Upper lobe of left lung (tissue), 6 donors: Measurements from ENCODE around the gene RALGAPB. TPM values are rescaled to one million over a fixed set of nuclear protein-coding genes. Genes with fewer than 3 reads are reported as not detected.

Experiments
- ATAC-seq, 2 donors: fragments of 200-7000 bp; cut with Tn5 transposase; one replicate each; pipeline ENCODE4 v1.9.1; 2022; ENCODE audit warnings: mild to moderate bottlenecking in 2 of 2, moderate library complexity in 2 of 2; ENCODE audit not compliant: low FRiP score in 2 of 2
- DNase-seq, 2 donors: peaks; one replicate each; pipeline ENCODE4 v3.0.0-alpha.2; 2019 to 2020
- H3K27ac ChIP-seq, 4 donors: fragments of 200-600 bp; sonication (generic); one replicate each; pipeline ENCODE4 v1.5.1; 2016 to 2019
- H3K27me3 ChIP-seq, 4 donors: fragments of 200-600 bp; sonication (generic); one replicate each; pipeline ENCODE4 v1.5.1; 2017 to 2019
- H3K36me3 ChIP-seq, 4 donors: fragments of 200-600 bp; sonication (generic); one replicate each; pipeline ENCODE4 v1.5.1; 2016 to 2019
- H3K4me1 ChIP-seq, 4 donors: fragments of 200-600 bp; sonication (generic); one replicate each; pipeline ENCODE4 v1.5.1; 2018 to 2019
- H3K4me3 ChIP-seq, 4 donors: fragments of 200-600 bp; sonication (generic); one replicate each; pipeline ENCODE4 v1.5.1; 2017 to 2019; ENCODE audit warnings: mild to moderate bottlenecking in 2 of 4, moderate library complexity in 1 of 4
- H3K9me3 ChIP-seq, 4 donors: fragments of 200-600 bp; sonication (generic); one replicate each; pipeline ENCODE4 v1.5.1; 2018 to 2019
- CTCF ChIP-seq, 6 experiments: fragments of 450-650 bp in 4 of 6; fragments of 200-600 bp in 2 of 6; sonication (generic) in 2 of 6; IDR thresholded peaks; one replicate each; pipeline ENCODE4 v1.5.1; 2016 to 2019; ENCODE audit warnings: antibody characterized with exemption in 6 of 6
- EP300 ChIP-seq, 4 donors: sonication (generic); formaldehyde crosslinking; IDR thresholded peaks; one replicate each; pipeline ENCODE4 v1.5.1; 2017; ENCODE audit warnings: antibody characterized with exemption in 4 of 4, control low read depth in 2 of 4
- POLR2A ChIP-seq, 4 donors: fragments of 450-650 bp; IDR thresholded peaks; one replicate each; pipeline ENCODE4 v1.5.1; 2016 to 2017; ENCODE audit warnings: antibody characterized with exemption in 4 of 4, mild to moderate bottlenecking in 2 of 4
- POLR2AphosphoS5 ChIP-seq, 2 donors: sonication (generic); formaldehyde crosslinking; IDR thresholded peaks; one replicate each; pipeline ENCODE4 v1.5.1; 2017; ENCODE audit warnings: antibody characterized with exemption in 2 of 2
- WGBS, 2 donors: methylation state at CpG; one replicate each; pipeline ENCODE4 v1.1.5; 2017 to 2018; 5-methylcytosine and 5-hydroxymethylcytosine counted together
- total RNA-seq, 6 donors: library from RNA; depleted of rRNA in 4 of 6; stranded (reverse); fragments of >200 nt in 4 of 6; gene quantifications; one replicate each; pipeline versions ENCODE4 v1.1.0 to v1.2.1, GENCODE V29; 2016 to 2021
- donor health status: DM: no; HTN: no; CAD: no; lungs with moderate emphysema.
- donor health status: DM: no; HTN: yes; CAD: no; lungs with severe emphysema.

The RALGAPB gene
- total RNA-seq, 6 donors from 2014 or later, result 27.0 to 76.5 (median 32.1) TPM

GRCh38 chr20:38446441-38447209 is 26.0 kb upstream of the RALGAPB start:
- WGBS, 2 donors, result 3 to 8% methylated on average over 4 to 55 of the region's 56 CpGs
- ATAC-seq (peak; percentile 95 to 99), DNase-seq (peak; percentile 92 to 96)
- TF ChIP-seq POLR2AphosphoS5 (IDR thresholded peaks at IDR 0.05), result peak; percentile 91 to 92
- peak in 1 of 4 donors; percentile 50 for TF ChIP-seq EP300 (IDR thresholded peaks at IDR 0.05)
- TF ChIP-seq POLR2A (IDR thresholded peaks at IDR 0.05), result peak in 3 of 4 donors; percentile 68 to 91 (median 71)
- peak; percentile 93 to 98 (median 96) for TF ChIP-seq CTCF (IDR thresholded peaks at IDR 0.05)
- no peaks in the 10 kb centered on the region for H3K27me3 ChIP-seq
- peak overlapping the region; percentile 85 to 92 (median 88) for H3K27ac ChIP-seq
- H3K4me3 ChIP-seq, result peak overlapping the region; percentile 76 to 99 (median 85)
- H3K4me1 ChIP-seq, result peaks cover 12 to 29% (median 13%) of the 10 kb centered on the region in 4 donors
- peaks cover 0 to 23% (median 10%) of the 10 kb centered on the region in 4 donors for H3K36me3 ChIP-seq
- no peaks in the 10 kb centered on the region for H3K9me3 ChIP-seq

DNA sequence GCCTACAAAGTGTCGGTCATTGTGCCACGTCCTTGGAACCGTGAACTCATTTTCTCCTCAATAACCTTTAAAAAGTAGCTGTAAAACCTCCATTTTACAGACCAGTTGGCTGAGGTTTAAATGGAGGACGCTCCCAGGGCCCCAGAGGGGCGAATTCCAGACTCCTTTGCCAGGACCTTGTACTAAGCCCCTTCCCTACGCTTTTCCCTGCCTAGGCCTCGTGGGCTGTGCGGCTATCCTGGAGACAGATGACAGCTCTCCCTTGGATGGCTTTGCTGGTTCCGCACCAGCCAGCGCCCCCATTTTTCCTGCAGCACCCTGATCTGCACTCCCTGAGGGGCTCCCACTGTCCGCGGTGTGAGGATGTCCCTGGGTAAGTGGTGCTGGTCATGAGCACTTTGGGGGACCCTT is 25.4 kb upstream of the RALGAPB start:
- peak overlapping the region; percentile 76 to 99 (median 85) for H3K4me3 ChIP-seq
- ATAC-seq, result no peak
- no peak for DNase-seq
- H3K36me3 ChIP-seq, result peaks cover 0 to 23% (median 10%) of the 10 kb centered on the region in 4 donors
- WGBS, 2 donors, result 50 to 62% methylated on average over 12 of the region's 12 CpGs
- H3K27me3 ChIP-seq, result no peaks in the 10 kb centered on the region
- H3K9me3 ChIP-seq, result no peaks in the 10 kb centered on the region
- peaks cover 13 to 29% (median 18%) of the 10 kb centered on the region in 4 donors for H3K4me1 ChIP-seq
- H3K27ac ChIP-seq, result peak overlapping the region; percentile 85 to 92 (median 88)
- TF ChIP-seq POLR2AphosphoS5 (IDR thresholded peaks at IDR 0.05), result no peak
- TF ChIP-seq POLR2A (IDR thresholded peaks at IDR 0.05), result no peak
- no peak for TF ChIP-seq CTCF (IDR thresholded peaks at IDR 0.05)
- no peak for TF ChIP-seq EP300 (IDR thresholded peaks at IDR 0.05)

GRCh38 chr20:38447931-38448675 is 24.5 kb upstream of the RALGAPB start:
- H3K9me3 ChIP-seq, result no peaks in the 10 kb centered on the region
- H3K4me3 ChIP-seq, result no peak overlapping the region
- WGBS, 2 donors, result 83 to 86% methylated on average over 10 of the region's 10 CpGs
- TF ChIP-seq CTCF (IDR thresholded peaks at IDR 0.05) (no peak), EP300 (IDR thresholded peaks at IDR 0.05) (no peak), POLR2AphosphoS5 (IDR thresholded peaks at IDR 0.05) (no peak), POLR2A (IDR thresholded peaks at IDR 0.05) (no peak)
- H3K36me3 ChIP-seq, result peaks cover 0 to 23% (median 10%) of the 10 kb centered on the region in 4 donors
- no peaks in the 10 kb centered on the region for H3K27me3 ChIP-seq
- no peak for DNase-seq
- H3K27ac ChIP-seq, result peak overlapping the region in 1 of 4 donors; percentile 50
- H3K4me1 ChIP-seq, result peaks cover 13 to 29% (median 23%) of the 10 kb centered on the region in 4 donors
- ATAC-seq, result no peak

- Histone ChIP-seq H3K27ac (peak overlapping the region in 1 of 4 donors; percentile 50), H3K9me3 (no peaks in the 10 kb centered on the region), H3K4me1 (peaks cover 16 to 29% (median 23%) of the 10 kb centered on the region in 4 donors), H3K27me3 (no peaks in the 10 kb centered on the region), H3K36me3 (peaks cover 0 to 23% (median 10%) of the 10 kb centered on the region in 4 donors), H3K4me3 (no peak overlapping the region)
- ATAC-seq (no peak), DNase-seq (no peak)
- no peak for TF ChIP-seq CTCF (IDR thresholded peaks at IDR 0.05)
- TF ChIP-seq POLR2A (IDR thresholded peaks at IDR 0.05), result no peak
- no peak for TF ChIP-seq POLR2AphosphoS5 (IDR thresholded peaks at IDR 0.05)
- no peak for TF ChIP-seq EP300 (IDR thresholded peaks at IDR 0.05)
- 81 to 86% methylated on average over 3 of the region's 3 CpGs for WGBS, 2 donors
Observed at GRCh38 chr20:38449046-38449445, 23.6 kb upstream of the RALGAPB start.
